GM20000 (cell line): Measurements from ENCODE around the gene DPYSL3.

Experiments
- DNase-seq: peaks from one replicate; pipeline ENCODE4 v3.0.0; 2012; ENCODE audit warnings: low spot score
- CTCF ChIP-seq: IDR thresholded peaks from 2 replicates; pipeline ENCODE4 v1.5.1; 2012; ENCODE audit warnings: mild to moderate bottlenecking, control low read depth; ENCODE audit errors: extremely low read depth, missing control alignments

The DPYSL3 gene

GRCh38 chr5:147446523-147446922 is 63.3 kb downstream of the DPYSL3 start:
- no peak for TF ChIP-seq CTCF
- no peak for DNase-seq

GRCh38 chr5:147445917-147446316 is 64.0 kb downstream of the DPYSL3 start:
- no peak for DNase-seq
- TF ChIP-seq CTCF = no peak

- no peak for DNase-seq
- no peak for TF ChIP-seq CTCF
These were observed 64.8 kb downstream of the DPYSL3 start for GRCh38 chr5:147445090-147445489.

- TF ChIP-seq CTCF = no peak
- no peak for DNase-seq
These were observed 67.6 kb downstream of the DPYSL3 start for GRCh38 chr5:147442224-147442623.

GRCh38 chr5:147441191-147441695 is 68.6 kb downstream of the DPYSL3 start:
- no peak for TF ChIP-seq CTCF
- DNase-seq = no peak

- no peak for DNase-seq
- no peak for TF ChIP-seq CTCF
These were observed 70.6 kb downstream of the DPYSL3 start for GRCh38 chr5:147439254-147439653.

GRCh38 chr5:147437161-147437596 is 72.7 kb downstream of the DPYSL3 start:
- no peak for DNase-seq
- TF ChIP-seq CTCF = no peak
